GM19324 (cell line): Measurements from ENCODE around the gene RNF150.

Experiments
- ATAC-seq: cut with Tn5 transposase; IDR thresholded peaks from one replicate; pipeline ENCODE4 v1.9.1; 2021; ENCODE audit warnings: mild to moderate bottlenecking, moderate library complexity; ENCODE audit not compliant: unreplicated experiment, low FRiP score

The RNF150 gene

GRCh38 chr4:141132072-141132708 is 1.1 kb downstream of the RNF150 start:
- no peak for ATAC-seq

GRCh38 chr4:141131723-141132071 is 1.6 kb downstream of the RNF150 start:
- no peak for ATAC-seq

DNA sequence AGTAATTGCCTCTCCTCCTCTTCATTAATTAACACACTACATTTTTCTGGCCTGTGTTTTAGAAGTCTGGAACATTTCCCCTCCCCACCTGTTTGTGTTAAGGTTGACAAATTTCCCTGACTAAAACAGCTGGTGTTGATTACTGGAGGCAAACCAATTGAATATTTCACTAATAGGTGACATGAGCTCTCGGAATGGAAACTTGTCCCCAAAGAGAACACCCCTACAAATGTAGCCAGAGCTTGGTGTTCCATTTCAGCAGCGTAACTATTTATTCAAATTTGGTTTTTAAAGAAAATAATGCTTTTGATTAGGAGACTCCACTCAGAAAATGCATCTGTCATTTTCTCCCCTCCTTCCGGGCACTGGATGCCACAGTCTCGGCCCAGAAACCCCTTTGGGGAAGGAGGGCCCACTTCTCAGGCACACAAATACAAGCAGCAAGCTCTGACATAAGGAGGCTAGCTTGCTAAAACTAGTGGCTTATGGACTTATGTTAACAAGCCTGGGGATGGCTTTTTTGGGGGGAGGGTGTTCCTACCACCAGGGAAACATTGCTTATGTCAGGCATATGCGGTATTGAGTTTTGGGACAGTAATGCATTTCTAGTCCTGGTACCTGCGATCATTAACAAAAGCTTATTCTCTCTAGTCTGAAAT is 2.2 kb downstream of the RNF150 start:
- no peak for ATAC-seq

DNA sequence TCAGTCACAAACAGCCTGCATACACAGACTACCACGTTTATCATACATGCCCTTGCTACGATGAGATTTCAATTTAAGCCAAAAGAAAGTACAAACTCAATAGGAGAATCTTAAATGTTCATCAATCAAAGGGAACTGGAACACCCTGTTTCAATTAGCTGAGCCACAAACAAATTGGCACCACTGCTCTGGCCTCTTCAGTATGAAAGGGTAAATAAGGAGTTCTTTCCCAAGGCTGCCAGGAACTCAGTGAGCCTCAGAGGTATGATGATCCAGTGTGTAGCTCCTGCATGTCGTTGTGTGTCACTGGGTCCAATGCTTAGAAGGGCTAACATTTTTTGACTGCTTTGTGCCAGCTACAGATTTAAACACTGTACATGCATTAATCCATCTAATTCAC is 5.4 kb downstream of the RNF150 start:
- ATAC-seq: no peak

DNA sequence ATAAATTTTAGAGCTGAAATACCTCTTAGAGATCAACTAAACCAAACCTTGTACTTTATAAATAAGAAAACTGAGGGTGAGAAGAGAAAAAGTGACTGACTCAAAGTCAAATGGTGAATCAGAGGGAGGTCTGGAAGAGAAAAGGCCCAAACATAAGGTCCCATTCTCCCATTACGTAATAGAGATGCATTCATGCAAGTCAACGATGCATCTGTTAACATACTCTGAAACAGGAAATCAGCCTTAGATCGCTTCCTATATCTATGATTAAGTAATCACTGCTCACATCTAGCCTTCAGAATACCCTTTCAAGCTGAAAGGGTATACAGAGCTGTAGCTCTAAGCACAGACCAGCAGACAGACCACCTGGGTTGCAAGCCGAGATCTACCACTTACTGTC is 6.5 kb downstream of the RNF150 start:
- ATAC-seq: no peak

DNA sequence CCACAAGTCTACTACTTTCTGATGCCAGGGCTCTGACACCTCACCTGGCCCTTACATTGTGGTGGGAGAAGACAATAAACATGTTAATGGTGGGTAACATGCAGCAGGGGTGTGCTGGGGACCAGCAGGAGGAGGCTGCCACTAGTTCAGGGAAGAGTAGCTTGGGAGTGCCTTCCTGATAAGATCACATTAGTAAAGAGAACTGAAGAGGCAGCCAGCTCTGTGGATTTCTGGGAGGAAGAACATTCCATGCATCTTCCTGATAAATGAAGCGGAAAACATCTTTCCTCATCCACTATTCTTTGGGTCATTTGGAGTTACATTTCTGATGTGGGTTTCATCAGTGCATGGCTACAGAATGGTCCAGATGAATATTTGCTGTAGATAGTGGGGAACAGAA is 9.0 kb downstream of the RNF150 start:
- no peak for ATAC-seq

- no peak for ATAC-seq
Observed at GRCh38 chr4:141121768-141122454, 11.4 kb downstream of the RNF150 start.

DNA sequence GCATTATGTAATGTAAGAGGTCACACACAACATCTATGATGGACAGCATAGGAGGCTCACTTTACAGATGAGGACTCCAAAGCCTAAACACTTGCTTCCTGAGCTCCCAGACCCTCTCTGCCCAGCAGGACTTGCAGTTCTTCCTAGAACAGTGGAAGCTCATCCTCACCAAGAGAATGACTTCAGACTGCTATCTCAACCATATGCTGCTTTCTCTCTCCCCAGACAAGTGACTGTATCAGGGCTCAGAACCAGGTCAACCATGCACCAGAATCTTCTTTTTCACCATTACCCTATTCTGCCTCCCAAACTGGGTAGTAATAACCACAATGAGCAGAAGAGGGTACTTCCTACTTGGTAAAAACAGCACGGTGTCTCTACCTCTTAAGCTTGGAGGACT is 12.2 kb downstream of the RNF150 start:
- ATAC-seq: no peak

- no peak for ATAC-seq
Observed at GRCh38 chr4:141120036-141120593, 13.2 kb downstream of the RNF150 start.

DNA sequence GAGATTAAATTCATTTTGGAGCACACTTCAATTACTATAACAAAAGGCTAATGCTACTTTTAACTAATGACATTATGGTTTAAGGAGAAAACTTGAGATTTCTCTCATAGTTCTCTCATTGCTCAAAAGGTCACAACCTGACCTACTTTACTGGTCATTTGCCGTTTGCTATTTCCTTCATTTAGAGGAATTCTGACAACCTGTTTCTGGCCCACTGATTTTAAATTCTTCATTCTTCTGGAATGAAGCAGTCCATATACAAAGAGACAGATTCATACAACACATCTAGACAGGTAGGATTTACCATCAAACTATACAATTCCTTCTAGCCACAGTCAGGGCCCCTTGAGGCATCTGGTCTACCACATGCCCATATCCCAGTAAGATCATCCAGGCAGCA is 14.2 kb downstream of the RNF150 start:
- no peak for ATAC-seq

DNA sequence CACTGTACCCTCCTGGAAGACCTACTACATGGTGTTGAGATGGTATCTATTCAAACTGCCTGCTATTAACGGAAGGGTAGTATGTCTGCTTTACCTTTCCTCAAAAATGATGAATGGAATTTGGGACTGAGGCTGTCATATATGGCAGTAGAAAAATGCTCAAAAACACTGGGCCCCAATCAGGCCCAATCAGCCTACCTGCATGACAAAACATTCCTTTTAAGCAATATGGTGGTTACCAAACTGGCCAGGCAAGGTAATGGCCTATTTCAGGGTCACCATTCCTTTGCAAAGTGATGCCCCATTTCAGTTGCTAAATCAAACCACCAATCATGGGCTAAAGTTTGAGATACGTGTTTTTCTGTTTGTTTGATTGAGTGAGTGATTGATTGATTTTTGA is 14.9 kb downstream of the RNF150 start:
- no peak for ATAC-seq

DNA sequence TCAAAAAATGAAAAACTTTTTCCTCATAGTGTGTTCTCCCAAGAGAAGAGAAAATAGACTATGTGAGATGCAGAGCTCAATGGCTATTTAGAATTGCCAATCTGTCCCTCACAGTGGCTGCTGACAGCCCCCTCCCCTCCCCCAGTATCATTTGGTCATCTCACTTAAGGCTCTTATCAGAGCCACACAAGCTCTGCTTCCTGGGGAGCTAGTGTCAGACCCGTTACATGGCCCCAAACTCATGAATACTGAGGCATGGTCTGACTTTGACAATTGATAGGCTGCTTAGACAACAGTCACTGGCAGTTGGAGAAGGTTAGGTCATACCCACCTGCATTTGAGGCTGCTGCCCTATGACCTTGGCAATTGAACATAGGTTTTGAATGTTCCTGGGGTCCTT is 15.3 kb downstream of the RNF150 start:
- no peak for ATAC-seq

GRCh38 chr4:141109983-141110382 is 23.3 kb downstream of the RNF150 start:
- ATAC-seq: no peak

GRCh38 chr4:141107927-141108326 is 25.3 kb downstream of the RNF150 start:
- ATAC-seq: no peak

GRCh38 chr4:141102367-141102766 is 30.9 kb downstream of the RNF150 start:
- no peak for ATAC-seq

DNA sequence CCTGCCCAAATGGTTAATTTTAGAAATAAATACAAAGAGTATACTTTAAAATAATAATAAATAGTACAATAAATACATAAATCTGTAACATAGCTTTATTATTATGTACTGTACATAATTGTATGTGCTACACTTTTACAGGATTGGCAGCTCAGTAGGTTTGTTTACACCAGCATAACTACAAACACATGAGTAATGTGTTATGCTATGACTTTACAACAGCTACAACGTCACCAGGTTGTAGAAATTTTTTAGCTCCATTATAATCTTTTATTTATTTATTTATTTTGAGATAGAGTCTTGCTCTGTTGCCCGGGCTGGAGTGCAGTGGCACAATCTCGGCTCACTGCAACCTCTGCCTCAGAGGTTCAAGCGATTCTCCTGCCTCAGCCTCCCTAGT is 31.8 kb downstream of the RNF150 start:
- ATAC-seq: no peak

- ATAC-seq: no peak
Observed at GRCh38 chr4:141099326-141099725, 33.9 kb downstream of the RNF150 start.

GRCh38 chr4:141098163-141098562 is 35.1 kb downstream of the RNF150 start:
- ATAC-seq: no peak

- ATAC-seq: no peak
Observed at GRCh38 chr4:141090473-141090872, 42.8 kb downstream of the RNF150 start.

DNA sequence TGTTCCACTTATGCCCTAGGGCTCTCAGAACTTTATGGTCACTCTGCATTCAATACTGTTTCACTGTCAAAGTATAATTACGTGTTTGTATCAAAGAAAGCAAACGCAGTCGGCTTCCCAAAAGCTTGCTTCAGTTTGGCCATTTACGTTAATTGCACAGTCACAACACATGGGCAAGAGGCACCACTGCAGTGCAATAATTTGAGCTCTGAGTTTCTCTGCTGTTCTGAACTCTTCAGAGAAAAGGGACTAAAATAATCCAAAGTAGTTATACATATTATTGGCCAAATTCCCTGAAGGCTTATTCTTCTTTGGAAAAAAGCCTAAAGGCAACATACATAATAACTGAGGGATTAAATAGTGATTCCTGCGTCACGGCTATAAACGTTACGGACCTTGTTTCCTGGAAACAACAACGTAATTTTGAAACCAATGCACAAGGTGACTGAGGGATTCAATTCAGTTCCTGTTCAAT is 51.3 kb downstream of the RNF150 start:
- no peak for ATAC-seq

GRCh38 chr4:141080668-141081067 is 52.6 kb downstream of the RNF150 start:
- ATAC-seq: no peak
